H1 (cell line): Measurements from ENCODE around the gene ZNF512. TPM values are rescaled to one million over a fixed set of nuclear protein-coding genes. Genes with fewer than 3 reads are reported as not detected.
"Not testable (repeated sequence)": the region's sequence is repeated elsewhere in the genome, so short reads cannot be mapped to it uniquely, and the experiment has no call there.

Experiments
- CTCF ChIA-PET: fragments of 300-600 bp; sonication (Branson Sonifier 250); formaldehyde crosslinking; loops from one replicate; lab custom pipeline; 2021; ENCODE audit not compliant: partially characterized antibody; lab: Charles Lee
- POLR2A ChIA-PET: fragments of 300-600 bp; sonication (Branson Sonifier 250); formaldehyde crosslinking; loops from one replicate; lab custom pipeline; 2021; ENCODE audit warnings: inconsistent platforms; ENCODE audit not compliant: partially characterized antibody; lab: Charles Lee
- DNase-seq, 2 experiments: peaks; one replicate each; pipeline versions ENCODE4 v3.0.0 to v3.0.0-alpha.2; 2010 to 2022; ENCODE audit warnings: low spot score in 2 of 2, low read depth in 1 of 2, mixed read lengths in 1 of 2
- FAIRE-seq: peaks from 2 replicates; lab custom pipeline; 2011; peaks lifted over from hg19 to GRCh38; lab: Jason Lieb, UNC
- H2AFZ ChIP-seq: 2 replicates; pipeline ENCODE4 v1.8.1; 2012; ENCODE audit warnings: low read length, inconsistent platforms
- H2AK5ac ChIP-seq: 2 replicates; pipeline ENCODE4 v1.6.1; 2013; ENCODE audit warnings: low read depth, low read length
- H2BK120ac ChIP-seq: replicated peaks from 2 replicates; pipeline ENCODE3; 2013; ENCODE audit warnings: low read depth, low read length, inconsistent platforms
- H2BK12ac ChIP-seq: 2 replicates; pipeline ENCODE4 v1.6.1; 2013; ENCODE audit warnings: low read depth, low read length
- H2BK15ac ChIP-seq: 2 replicates; pipeline ENCODE4 v1.6.1; 2013; ENCODE audit warnings: low read length
- H2BK20ac ChIP-seq: 2 replicates; pipeline ENCODE4 v1.6.1; 2013; ENCODE audit warnings: low read length
- H2BK5ac ChIP-seq: 2 replicates; pipeline ENCODE4 v1.6.1; 2013; ENCODE audit warnings: low read depth, low read length
- H3K14ac ChIP-seq: 2 replicates; pipeline ENCODE4 v1.6.1; 2013; ENCODE audit warnings: inconsistent platforms; ENCODE audit not compliant: insufficient read length
- H3K18ac ChIP-seq: 2 replicates; pipeline ENCODE4 v1.6.1; 2013; ENCODE audit warnings: low read length; ENCODE audit errors: extremely low read depth
- H3K23ac ChIP-seq: 2 replicates; pipeline ENCODE4 v1.6.1; 2013; ENCODE audit warnings: inconsistent platforms; ENCODE audit not compliant: insufficient read length
- H3K23me2 ChIP-seq: 2 replicates; pipeline ENCODE4 v1.6.1; 2013; ENCODE audit warnings: low read depth, low read length
- H3K27ac ChIP-seq: 2 replicates; pipeline ENCODE4 v1.6.1; 2011; ENCODE audit warnings: low read depth, low read length, inconsistent platforms
- H3K27me3 ChIP-seq, 4 experiments: replicated peaks in 1 of 4; 1 replicate in 1 of 4; 2 replicates in 3 of 4; pipeline versions ENCODE4 v1.6.1 to v1.8.1; 2011 to 2013; ENCODE audit warnings: low read length in 3 of 4, mild to moderate bottlenecking in 3 of 4, inconsistent platforms in 2 of 4, mixed read lengths in 2 of 4, moderate library complexity in 1 of 4; ENCODE audit not compliant: control insufficient read depth in 3 of 4, insufficient read depth in 3 of 4; ENCODE audit errors: extremely low read depth in 1 of 4
- H3K36me3 ChIP-seq, 4 experiments: 2 replicates each; pipeline versions ENCODE4 v1.6.1 to v1.8.1; 2011 to 2013; ENCODE audit warnings: mild to moderate bottlenecking in 4 of 4, low read length in 3 of 4, moderate library complexity in 2 of 4, control low read depth in 1 of 4, inconsistent platforms in 1 of 4; ENCODE audit not compliant: insufficient read depth in 4 of 4, control insufficient read depth in 2 of 4
- H3K4ac ChIP-seq: replicated peaks from 2 replicates; pipeline ENCODE3; 2013; ENCODE audit warnings: low read length, low read depth, mixed read lengths, inconsistent platforms; ENCODE audit not compliant: insufficient read length
- H3K4me1 ChIP-seq, 4 experiments: replicated peaks in 1 of 4; 1 replicate in 1 of 4; 2 replicates in 3 of 4; pipeline versions ENCODE4 v1.6.1 to v1.8.1; 2011 to 2013; ENCODE audit warnings: low read length in 3 of 4, inconsistent platforms in 2 of 4, mixed read lengths in 1 of 4; ENCODE audit not compliant: insufficient read depth in 4 of 4, control insufficient read depth in 3 of 4
- H3K4me2 ChIP-seq, 2 experiments: 2 replicates each; pipeline versions ENCODE4 v1.6.1 to v1.8.1; 2011 to 2013; ENCODE audit warnings: low read depth in 2 of 2, low read length in 2 of 2, control low read depth in 1 of 2, inconsistent platforms in 1 of 2, mild to moderate bottlenecking in 1 of 2; ENCODE audit not compliant: insufficient read depth in 1 of 2
- H3K4me3 ChIP-seq, 4 experiments: fragments of 200-600, 300-600 bp in 1 of 4; sonication (generic), shearing (Covaris generic), sonication (Bioruptor Twin) in 1 of 4; 2 replicates each; pipeline versions ENCODE4 v1.5.1 to v1.8.1; 2011 to 2016; ENCODE audit warnings: low read length in 4 of 4, low read depth in 3 of 4, control low read depth in 2 of 4, inconsistent platforms in 2 of 4, mild to moderate bottlenecking in 2 of 4, mixed read lengths in 1 of 4, moderate library complexity in 1 of 4; ENCODE audit not compliant: insufficient read depth in 2 of 4; ENCODE audit errors: extremely low read depth in 1 of 4
- H3K56ac ChIP-seq: replicated peaks from 2 replicates; pipeline ENCODE3; 2013; ENCODE audit warnings: low read depth, mild to moderate bottlenecking, mixed read lengths, low read length, inconsistent platforms; ENCODE audit not compliant: insufficient read length
- H3K79me1 ChIP-seq: 2 replicates; pipeline ENCODE4 v1.6.1; 2013; ENCODE audit warnings: low read depth, low read length, control low read depth
- H3K79me2 ChIP-seq, 2 experiments: 2 replicates each; pipeline versions ENCODE4 v1.6.1 to v1.8.1; 2012 to 2013; ENCODE audit warnings: low read length in 2 of 2, mild to moderate bottlenecking in 2 of 2, inconsistent platforms in 1 of 2; ENCODE audit not compliant: insufficient read depth in 2 of 2, control insufficient read depth in 1 of 2
- H3K9ac ChIP-seq, 4 experiments: replicated peaks in 1 of 4; 1 replicate in 1 of 4; 2 replicates in 3 of 4; pipeline versions ENCODE4 v1.6.1 to v1.8.1; 2011 to 2013; ENCODE audit warnings: low read depth in 3 of 4, low read length in 3 of 4, control low read depth in 2 of 4, mild to moderate bottlenecking in 2 of 4, moderate library complexity in 2 of 4, inconsistent platforms in 1 of 4; ENCODE audit errors: extremely low read depth in 1 of 4
- H3K9me3 ChIP-seq, 2 experiments: 2 replicates each; pipeline versions ENCODE4 v1.6.1 to v1.8.1; 2012 to 2013; ENCODE audit warnings: mild to moderate bottlenecking in 2 of 2, moderate library complexity in 2 of 2, control low read depth in 1 of 2, inconsistent platforms in 1 of 2, low read depth in 1 of 2, low read length in 1 of 2, mixed read lengths in 1 of 2; ENCODE audit not compliant: insufficient read depth in 2 of 2
- H4K20me1 ChIP-seq, 2 experiments: replicated peaks in 1 of 2; 2 replicates each; pipeline versions ENCODE3 to v1.8.1; 2011 to 2013; ENCODE audit warnings: inconsistent platforms in 2 of 2, low read length in 2 of 2, mild to moderate bottlenecking in 1 of 2; ENCODE audit not compliant: insufficient read depth in 2 of 2, control insufficient read depth in 1 of 2
- H4K5ac ChIP-seq: 2 replicates; pipeline ENCODE4 v1.6.1; 2013; ENCODE audit warnings: low read length, low read depth, mixed read lengths, inconsistent platforms; ENCODE audit not compliant: insufficient read length
- H4K8ac ChIP-seq: 2 replicates; pipeline ENCODE4 v1.8.0; 2013; ENCODE audit warnings: mild to moderate bottlenecking, moderate library complexity, low read length, inconsistent platforms; ENCODE audit not compliant: insufficient read depth; ENCODE audit errors: extremely low read depth
- H4K91ac ChIP-seq: replicated peaks from 2 replicates; pipeline ENCODE3; 2013; ENCODE audit warnings: low read length, mixed read lengths, inconsistent platforms; ENCODE audit not compliant: insufficient read length
- WGBS, 2 experiments: shearing (Covaris generic) in 1 of 2; methylation state at CpG; one replicate each; pipeline versions ENCODE4 v1.1.6 to v1.1.7; 2013 to 2015; ENCODE audit warnings: low lambda C conversion rate in 2 of 2, mixed read lengths in 2 of 2, inconsistent platforms in 1 of 2, low coverage in 1 of 2, missing lambda C conversion rate in 1 of 2; ENCODE audit not compliant: insufficient replicate concordance in 2 of 2, insufficient coverage in 1 of 2, insufficient read length in 1 of 2; ENCODE audit errors: extremely low coverage in 1 of 2, missing lambda C conversion rate in 1 of 2; 5-methylcytosine and 5-hydroxymethylcytosine counted together
- polyA plus RNA-seq, 7 experiments: library from polyadenylated mRNA; depleted of rRNA in 3 of 7; stranded (reverse) in 5 of 7; unstranded in 2 of 7; fragments of >200 nt in 5 of 7; fragments of 200-250 nt in 2 of 7; gene quantifications; 1 replicate in 5 of 7; 2 replicates in 1 of 7; 4 replicates in 1 of 7; pipeline versions ENCODE4 v1.2.1 to v1.2.3, GENCODE V29; 2011 to 2013; ENCODE audit warnings: missing spikeins in 2 of 7, mixed read lengths in 2 of 7
- total RNA-seq: library from RNA; stranded (reverse); fragmentation: NEBNext Ultra II Directional; extraction: Animal tissue kit (Norgen Biotek cat#: 25700); gene quantifications from 2 replicates; pipeline ENCODE4 v1.2.1, GENCODE V29; 2021

ZNF512 gene
- total and polyA plus RNA-seq, 2 of the 8 experiments (the other 6 are each of a cell fraction or from before 2014, with no cell fraction given): 17.6 to 37.9 TPM

DNA sequence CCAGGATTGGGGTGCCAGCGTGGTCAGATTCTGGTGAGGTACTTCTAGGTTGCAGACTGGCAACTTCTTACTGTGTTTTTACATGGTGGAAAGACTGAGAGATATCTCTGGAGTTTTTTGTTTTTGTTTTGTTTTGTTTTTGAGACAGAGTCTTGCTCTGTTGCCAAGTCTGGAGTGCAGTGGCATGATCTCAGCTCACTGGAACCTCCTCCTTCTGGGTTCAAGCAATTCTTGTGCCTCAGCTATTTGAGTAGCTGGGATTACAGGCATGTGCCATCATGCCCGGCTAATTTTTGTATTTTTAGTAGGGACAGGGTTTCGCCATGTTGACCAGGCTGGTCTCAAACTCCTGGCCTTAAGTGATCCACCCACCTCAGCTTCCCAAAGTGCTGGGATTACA is 28.4 kb upstream of the ZNF512 start:
- H3K4me3 ChIP-seq, H3K14ac ChIP-seq, CTCF ChIA-PET, H3K9me3 ChIP-seq, H4K5ac ChIP-seq, H4K20me1 ChIP-seq, H2BK12ac ChIP-seq, H2BK15ac ChIP-seq, FAIRE-seq, H2AFZ ChIP-seq, H3K23me2 ChIP-seq, H4K91ac ChIP-seq, DNase-seq, H3K9ac ChIP-seq, H2BK120ac ChIP-seq, H3K56ac ChIP-seq, H3K79me2 ChIP-seq, H2BK20ac ChIP-seq, H3K4me2 ChIP-seq, H2AK5ac ChIP-seq, H3K4me1 ChIP-seq, H3K27me3 ChIP-seq, H3K18ac ChIP-seq, H3K79me1 ChIP-seq, H3K23ac ChIP-seq, H2BK5ac ChIP-seq, H3K27ac ChIP-seq, H3K36me3 ChIP-seq, H3K4ac ChIP-seq, H4K8ac ChIP-seq: not testable (repeated sequence)
- 86% methylated on average over 3 of the region's 3 CpGs; no CpG with 5 or more reads in 1 of the 2 experiments for WGBS, 2 experiments
- POLR2A ChIA-PET: interaction anchor here (0.7 kb wide), 1 partner anchor 99 kb away, joined by 3 read pairs; no protein-coding TSS in a partner anchor
